ENCODE data around the gene CHRNA4.

The CHRNA4 gene

DNA sequence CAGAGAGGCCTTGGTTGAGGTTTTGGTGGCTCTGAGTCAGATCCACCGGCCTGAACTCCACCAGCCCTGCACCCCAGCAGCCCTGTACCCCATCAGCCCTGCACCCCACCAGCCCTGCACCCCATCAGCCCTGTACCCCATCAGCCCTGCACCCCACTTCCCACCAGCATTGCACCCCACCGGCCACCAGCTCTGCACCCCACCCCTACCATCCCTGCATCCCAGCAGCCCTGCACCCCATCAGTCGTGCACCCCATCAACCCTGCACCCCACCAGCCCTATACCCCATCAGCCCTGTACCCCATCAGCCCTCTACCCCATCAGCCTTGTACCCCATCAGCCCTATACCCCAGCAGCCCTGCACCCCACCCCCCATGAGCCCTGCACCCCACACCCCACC, 14.3 kb upstream of the CHRNA4 start:
- 90% methylated on average over 3 of the region's 3 CpGs for WGBS
- H3K4me3 ChIP-seq (ENCODE audit: low read length), result no peak overlapping the region
- H3K36me3 ChIP-seq (ENCODE audit: insufficient read depth, low read length), result no peaks in the 10 kb centered on the region
- no peaks in the 10 kb centered on the region; the same call in 1 of the 2 replicates for H3K27me3 ChIP-seq (ENCODE audit: insufficient read depth, low read length)
- H3K4me1 ChIP-seq (ENCODE audit: insufficient read depth, low read length), result peaks cover 11% of the 10 kb centered on the region; the same call in 1 of the 2 replicates
- H3K9me3 ChIP-seq (ENCODE audit: insufficient read depth, low read depth, low read length), result no peaks in the 10 kb centered on the region
- H3K27ac ChIP-seq (ENCODE audit: low read depth, low read length), result no peak overlapping the region
- H3K9ac ChIP-seq (ENCODE audit: low read depth, low read length), result no peak overlapping the region

DNA sequence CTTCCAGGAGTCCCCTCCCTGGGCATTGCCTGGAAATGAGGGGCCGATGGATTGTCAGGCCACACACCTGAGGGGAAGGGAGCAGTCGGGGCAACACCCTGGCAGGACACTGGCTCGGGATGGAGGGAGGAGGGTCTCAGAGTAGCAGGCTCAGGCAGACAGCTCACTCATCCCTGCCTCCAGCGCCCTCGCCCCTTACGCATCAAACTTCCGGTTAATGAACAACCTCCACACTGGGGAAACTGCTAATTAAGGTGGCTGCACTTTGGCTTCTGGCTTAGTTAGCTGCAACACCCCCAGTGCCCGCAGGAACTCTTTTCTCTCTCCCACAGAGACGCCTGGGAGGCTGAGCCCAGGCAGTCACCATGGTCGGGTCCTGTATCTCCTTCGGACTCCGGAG, 13.4 kb upstream of the CHRNA4 start:
- no peak overlapping the region for H3K4me3 ChIP-seq (ENCODE audit: low read length)
- H3K9ac ChIP-seq (ENCODE audit: low read depth, low read length), result no peak overlapping the region
- no peaks in the 10 kb centered on the region for H3K9me3 ChIP-seq (ENCODE audit: insufficient read depth, low read depth, low read length)
- peaks cover 11% of the 10 kb centered on the region; the same call in 1 of the 2 replicates for H3K4me1 ChIP-seq (ENCODE audit: insufficient read depth, low read length)
- no peak overlapping the region for H3K27ac ChIP-seq (ENCODE audit: low read depth, low read length)
- WGBS, result 80% methylated on average over 12 of the region's 12 CpGs
- no peaks in the 10 kb centered on the region for H3K36me3 ChIP-seq (ENCODE audit: insufficient read depth, low read length)
- no peaks in the 10 kb centered on the region; the same call in 1 of the 2 replicates for H3K27me3 ChIP-seq (ENCODE audit: insufficient read depth, low read length)

DNA sequence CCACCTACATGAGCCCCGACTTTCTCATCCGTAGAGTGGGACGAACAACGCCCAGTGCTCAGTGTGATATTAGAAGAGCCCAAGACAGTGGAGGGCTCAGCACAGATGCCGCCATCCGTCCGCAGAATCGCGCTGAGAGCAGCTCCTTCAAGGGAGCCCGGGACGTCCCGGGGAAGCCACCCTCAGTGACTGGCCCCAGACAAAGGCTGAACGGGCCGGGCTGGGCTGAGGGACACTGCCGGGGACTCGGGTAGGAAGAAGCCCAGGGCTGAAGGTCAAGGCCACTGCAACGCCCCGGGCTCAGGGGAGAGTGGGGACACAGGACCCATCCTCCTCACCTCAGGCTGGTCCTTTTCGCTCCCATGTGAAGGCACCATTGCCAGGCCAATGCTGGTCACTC, 12.8 kb upstream of the CHRNA4 start:
- Histone ChIP-seq H3K4me3 (ENCODE audit: low read length) (no peak overlapping the region), H3K27me3 (ENCODE audit: insufficient read depth, low read length) (no peaks in the 10 kb centered on the region; the same call in 1 of the 2 replicates), H3K9me3 (ENCODE audit: insufficient read depth, low read depth, low read length) (no peaks in the 10 kb centered on the region), H3K36me3 (ENCODE audit: insufficient read depth, low read length) (no peaks in the 10 kb centered on the region), H3K27ac (ENCODE audit: low read depth, low read length) (no peak overlapping the region), H3K4me1 (ENCODE audit: insufficient read depth, low read length) (peaks cover 11% of the 10 kb centered on the region; the same call in 1 of the 2 replicates), H3K9ac (ENCODE audit: low read depth, low read length) (no peak overlapping the region)
- WGBS, result 90% methylated on average over 19 of the region's 19 CpGs

DNA sequence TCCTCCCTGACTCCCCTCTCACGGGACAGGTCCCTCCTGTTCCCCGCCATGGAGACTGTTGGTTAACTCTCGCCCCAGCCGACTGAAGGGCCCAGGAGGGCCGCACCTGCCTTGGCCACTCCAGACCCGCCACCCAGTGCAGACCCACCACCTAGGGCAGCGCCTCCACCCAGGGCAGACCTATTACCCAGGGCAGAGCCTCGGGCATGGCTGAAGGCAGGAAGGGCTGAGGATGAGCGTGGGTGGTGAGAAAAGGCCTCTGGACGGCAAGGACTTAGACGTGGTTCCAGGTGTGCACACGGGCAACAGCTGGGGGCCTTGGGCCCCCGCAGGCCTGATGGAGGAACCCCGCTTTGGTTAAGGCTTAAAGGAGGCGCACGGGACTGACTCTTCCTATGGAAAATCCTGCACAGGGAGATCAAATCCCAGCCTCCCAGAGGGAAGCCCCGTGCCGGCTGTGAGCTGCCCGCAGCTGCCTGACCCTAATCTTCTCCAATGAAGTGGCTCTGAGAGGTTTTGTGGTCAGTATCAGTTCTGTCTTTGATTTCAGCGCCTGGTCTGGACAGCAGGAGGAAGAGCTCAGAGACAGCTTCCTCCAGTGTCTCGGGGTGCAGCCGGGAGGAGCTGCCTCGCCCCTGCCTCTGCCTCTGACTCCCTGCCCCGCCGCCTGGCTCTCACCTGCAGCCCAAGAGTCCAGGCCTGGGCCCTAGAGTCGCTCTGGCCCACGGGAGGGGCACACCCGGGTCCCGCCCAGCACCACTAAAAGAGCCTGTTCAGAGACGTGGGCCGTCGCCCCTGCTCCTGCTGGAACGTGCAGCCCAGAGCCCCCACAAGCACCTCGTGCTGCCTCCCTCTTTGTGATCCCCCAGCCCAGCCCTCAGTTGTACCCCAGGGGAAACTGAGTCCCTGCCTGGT, 12.1 kb upstream of the CHRNA4 start:
- H3K4me1 ChIP-seq (ENCODE audit: insufficient read depth, low read length), result peaks cover 11% of the 10 kb centered on the region; the same call in 1 of the 2 replicates
- H3K4me3 ChIP-seq (ENCODE audit: low read length), result no peak overlapping the region
- WGBS, result 90% methylated on average over 34 of the region's 34 CpGs
- no peak overlapping the region for H3K27ac ChIP-seq (ENCODE audit: low read depth, low read length)
- H3K36me3 ChIP-seq (ENCODE audit: insufficient read depth, low read length), result no peaks in the 10 kb centered on the region
- no peaks in the 10 kb centered on the region; the same call in 1 of the 2 replicates for H3K27me3 ChIP-seq (ENCODE audit: insufficient read depth, low read length)
- no peak overlapping the region for H3K9ac ChIP-seq (ENCODE audit: low read depth, low read length)
- no peaks in the 10 kb centered on the region for H3K9me3 ChIP-seq (ENCODE audit: insufficient read depth, low read depth, low read length)

DNA sequence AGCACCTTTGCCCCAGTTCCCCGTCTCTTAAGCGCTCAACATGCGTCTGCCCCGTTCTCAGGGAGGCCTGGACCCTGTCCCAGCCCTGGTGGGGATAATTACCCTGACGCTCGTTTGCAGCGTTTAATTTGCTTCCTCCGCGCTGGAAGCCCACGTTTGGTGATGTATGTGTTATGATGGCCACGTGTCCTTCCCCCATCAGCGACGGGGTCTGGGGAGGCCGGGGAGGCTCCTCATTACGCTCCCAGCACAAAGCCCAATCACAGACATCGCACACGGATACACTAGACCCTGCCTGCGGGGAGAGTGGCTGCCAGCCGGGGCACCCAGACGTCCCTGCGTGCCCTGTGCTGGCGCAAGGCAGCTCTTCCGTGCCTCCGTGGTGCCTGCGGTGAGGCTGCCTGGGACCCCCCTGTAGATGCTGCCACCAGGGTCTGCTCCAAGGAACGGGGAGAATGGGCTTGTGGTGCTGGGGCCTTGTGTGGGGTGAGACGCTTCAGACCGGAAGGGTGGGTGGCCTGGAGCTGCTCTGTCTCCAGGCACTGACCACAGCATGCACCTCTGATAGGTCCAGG, 10.2 kb upstream of the CHRNA4 start:
- H3K27me3 ChIP-seq (ENCODE audit: insufficient read depth, low read length), result no peaks in the 10 kb centered on the region; the same call in 1 of the 2 replicates

DNA sequence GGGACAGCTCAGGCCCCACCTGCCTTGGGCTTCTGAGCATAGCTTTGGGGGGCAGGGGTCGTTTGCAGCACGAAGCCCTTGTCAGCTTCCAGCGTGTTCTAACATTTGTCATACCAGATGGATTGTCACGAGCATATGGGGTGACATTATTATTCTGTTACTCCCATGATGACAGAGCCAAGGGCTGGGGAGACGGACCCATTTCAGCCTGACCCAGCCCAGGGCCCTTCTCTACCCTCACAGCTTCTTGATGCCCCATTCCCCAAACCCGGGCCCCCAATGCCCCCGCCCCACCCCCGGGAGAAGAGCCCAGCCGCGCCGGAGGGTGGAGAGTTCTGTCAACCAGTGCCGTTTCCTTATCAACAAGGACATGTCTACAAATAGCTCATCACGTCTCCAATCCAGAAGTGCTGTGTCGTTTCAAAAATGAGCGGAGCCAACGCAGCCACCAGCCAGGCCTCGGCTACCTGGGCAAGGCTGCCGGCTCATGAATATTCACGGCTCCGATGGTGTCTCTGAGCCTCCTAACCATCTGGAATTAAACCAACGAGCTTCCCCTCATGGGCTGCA, 9.6 kb upstream of the CHRNA4 start:
- no peaks in the 10 kb centered on the region for H3K36me3 ChIP-seq (ENCODE audit: insufficient read depth, low read length)
- H3K27me3 ChIP-seq (ENCODE audit: insufficient read depth, low read length), result no peaks in the 10 kb centered on the region; the same call in 1 of the 2 replicates
- WGBS, result 81% methylated on average over 21 of the region's 21 CpGs
- H3K9ac ChIP-seq (ENCODE audit: low read depth, low read length), result no peak overlapping the region
- no peak overlapping the region for H3K27ac ChIP-seq (ENCODE audit: low read depth, low read length)
- H3K9me3 ChIP-seq (ENCODE audit: insufficient read depth, low read depth, low read length), result no peaks in the 10 kb centered on the region
- H3K4me3 ChIP-seq (ENCODE audit: low read length), result no peak overlapping the region
- H3K4me1 ChIP-seq (ENCODE audit: insufficient read depth, low read length), result no peaks in the 10 kb centered on the region

More for the DNA sequence above, 10.2 kb upstream of the CHRNA4 start:
- Histone ChIP-seq H3K27ac (ENCODE audit: low read depth, low read length) (no peak overlapping the region), H3K4me1 (ENCODE audit: insufficient read depth, low read length) (no peaks in the 10 kb centered on the region), H3K9me3 (ENCODE audit: insufficient read depth, low read depth, low read length) (no peaks in the 10 kb centered on the region), H3K36me3 (ENCODE audit: insufficient read depth, low read length) (no peaks in the 10 kb centered on the region), H3K4me3 (ENCODE audit: low read length) (no peak overlapping the region), H3K9ac (ENCODE audit: low read depth, low read length) (no peak overlapping the region)
- 91% methylated on average over 28 of the region's 28 CpGs for WGBS

DNA sequence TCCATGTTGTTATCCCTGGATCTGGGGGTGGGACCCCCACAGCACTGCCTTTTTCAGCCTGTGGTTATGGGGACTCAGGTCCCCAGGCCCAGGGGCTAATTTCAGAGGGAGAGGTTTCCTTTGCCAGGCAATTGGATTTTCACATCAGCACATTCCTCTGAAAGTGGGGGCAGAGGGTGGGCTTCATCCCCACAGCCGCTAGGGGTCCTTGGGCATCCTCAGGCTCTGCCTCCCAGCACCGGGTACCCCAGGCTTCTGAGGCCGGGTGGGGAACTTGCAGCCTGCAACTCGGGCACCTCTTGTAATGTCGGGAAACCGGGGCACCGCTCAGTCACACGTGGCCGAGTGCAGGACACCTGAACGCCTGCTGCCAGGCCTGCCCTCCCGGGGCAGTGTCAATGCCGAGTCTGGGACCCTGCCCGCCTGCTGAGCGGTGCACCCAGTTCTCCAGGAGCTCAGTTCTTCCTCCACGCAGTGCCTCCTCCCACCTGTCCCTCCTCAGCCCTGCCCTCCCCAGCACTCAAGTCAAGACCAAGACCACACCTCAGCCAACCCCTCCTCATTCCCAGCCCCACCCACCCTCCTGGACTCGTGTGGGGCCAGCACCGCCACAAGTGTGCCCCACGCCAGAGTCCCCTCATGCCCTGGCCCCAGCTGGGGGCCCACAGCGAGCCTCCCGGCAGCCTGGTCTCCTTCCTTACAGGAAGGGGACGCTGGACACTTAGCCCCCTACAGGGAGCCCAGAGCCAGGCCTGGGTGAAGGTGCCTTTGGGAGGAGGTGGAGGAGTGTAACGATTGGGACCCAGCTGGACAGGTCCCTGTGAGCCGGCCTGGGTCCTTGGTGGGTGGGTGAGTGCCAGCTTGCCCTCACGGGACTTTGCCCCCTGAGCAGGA, 8.8 kb upstream of the CHRNA4 start:
- H3K27ac ChIP-seq (ENCODE audit: low read depth, low read length), result no peak overlapping the region
- no peaks in the 10 kb centered on the region for H3K36me3 ChIP-seq (ENCODE audit: insufficient read depth, low read length)
- H3K4me1 ChIP-seq (ENCODE audit: insufficient read depth, low read length), result no peaks in the 10 kb centered on the region
- WGBS, result 85% methylated on average over 24 of the region's 24 CpGs
- H3K4me3 ChIP-seq (ENCODE audit: low read length), result no peak overlapping the region
- H3K9ac ChIP-seq (ENCODE audit: low read depth, low read length), result no peak overlapping the region
- H3K9me3 ChIP-seq (ENCODE audit: insufficient read depth, low read depth, low read length), result no peaks in the 10 kb centered on the region
- H3K27me3 ChIP-seq (ENCODE audit: insufficient read depth, low read length), result no peaks in the 10 kb centered on the region; the same call in 1 of the 2 replicates

DNA sequence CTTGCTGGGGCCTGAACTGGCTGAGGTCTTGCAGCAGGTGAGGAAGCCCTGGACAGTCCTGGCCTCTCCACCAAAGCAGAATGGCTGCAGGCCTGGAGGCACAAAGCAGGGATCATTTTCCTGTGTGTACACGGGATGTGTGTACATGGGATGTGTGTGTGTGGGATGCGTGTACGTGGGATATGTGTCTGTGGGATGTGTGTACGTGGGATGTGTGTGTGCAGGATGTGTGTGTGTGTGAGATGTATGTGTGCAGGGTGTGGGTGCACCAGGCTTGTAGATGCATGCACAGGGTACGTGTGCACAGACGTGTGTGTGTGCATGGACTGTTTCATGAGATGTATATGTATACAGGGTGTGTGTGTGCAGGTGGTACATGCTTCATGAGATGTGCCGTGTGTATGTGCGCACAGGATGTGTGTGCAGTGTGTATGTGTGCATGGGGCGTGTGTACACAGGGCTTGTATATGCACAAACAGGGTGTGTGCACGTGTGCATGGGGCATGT, 7.9 kb upstream of the CHRNA4 start:
- 93% methylated on average over 10 of the region's 10 CpGs for WGBS
- no peaks in the 10 kb centered on the region for H3K36me3 ChIP-seq (ENCODE audit: insufficient read depth, low read length)
- no peaks in the 10 kb centered on the region for H3K4me1 ChIP-seq (ENCODE audit: insufficient read depth, low read length)
- H3K4me3 ChIP-seq (ENCODE audit: low read length), result no peak overlapping the region
- no peaks in the 10 kb centered on the region; the same call in 1 of the 2 replicates for H3K27me3 ChIP-seq (ENCODE audit: insufficient read depth, low read length)
- H3K9me3 ChIP-seq (ENCODE audit: insufficient read depth, low read depth, low read length), result no peaks in the 10 kb centered on the region
- no peak overlapping the region for H3K27ac ChIP-seq (ENCODE audit: low read depth, low read length)
- no peak overlapping the region for H3K9ac ChIP-seq (ENCODE audit: low read depth, low read length)

DNA sequence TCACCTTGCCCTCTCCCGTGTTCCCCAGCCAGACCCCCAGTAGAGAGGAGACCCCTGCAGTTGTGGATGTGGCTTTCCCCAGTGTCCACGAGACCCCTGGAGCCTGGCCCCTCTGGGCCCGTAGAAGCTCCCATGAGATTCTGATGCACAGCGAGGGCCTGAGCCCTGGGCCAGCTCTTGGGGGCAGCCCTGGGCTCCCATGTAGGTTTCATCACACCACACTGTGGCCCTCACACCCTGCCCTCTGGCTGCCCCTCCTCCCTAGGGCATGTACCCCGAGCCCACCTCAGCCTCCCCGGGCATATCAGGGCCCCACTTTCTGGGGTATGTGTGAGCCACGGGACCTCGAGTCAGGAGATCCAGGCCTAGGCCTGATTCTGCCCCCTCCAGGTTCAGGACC, 7.0 kb upstream of the CHRNA4 start:
- no peak overlapping the region for H3K4me3 ChIP-seq (ENCODE audit: low read length)
- no peaks in the 10 kb centered on the region for H3K36me3 ChIP-seq (ENCODE audit: insufficient read depth, low read length)
- H3K9ac ChIP-seq (ENCODE audit: low read depth, low read length), result no peak overlapping the region
- no peaks in the 10 kb centered on the region; the same call in 1 of the 2 replicates for H3K27me3 ChIP-seq (ENCODE audit: insufficient read depth, low read length)
- no peak overlapping the region for H3K27ac ChIP-seq (ENCODE audit: low read depth, low read length)
- H3K4me1 ChIP-seq (ENCODE audit: insufficient read depth, low read length), result no peaks in the 10 kb centered on the region
- WGBS, result 98% methylated on average over 8 of the region's 8 CpGs
- no peaks in the 10 kb centered on the region for H3K9me3 ChIP-seq (ENCODE audit: insufficient read depth, low read depth, low read length)

DNA sequence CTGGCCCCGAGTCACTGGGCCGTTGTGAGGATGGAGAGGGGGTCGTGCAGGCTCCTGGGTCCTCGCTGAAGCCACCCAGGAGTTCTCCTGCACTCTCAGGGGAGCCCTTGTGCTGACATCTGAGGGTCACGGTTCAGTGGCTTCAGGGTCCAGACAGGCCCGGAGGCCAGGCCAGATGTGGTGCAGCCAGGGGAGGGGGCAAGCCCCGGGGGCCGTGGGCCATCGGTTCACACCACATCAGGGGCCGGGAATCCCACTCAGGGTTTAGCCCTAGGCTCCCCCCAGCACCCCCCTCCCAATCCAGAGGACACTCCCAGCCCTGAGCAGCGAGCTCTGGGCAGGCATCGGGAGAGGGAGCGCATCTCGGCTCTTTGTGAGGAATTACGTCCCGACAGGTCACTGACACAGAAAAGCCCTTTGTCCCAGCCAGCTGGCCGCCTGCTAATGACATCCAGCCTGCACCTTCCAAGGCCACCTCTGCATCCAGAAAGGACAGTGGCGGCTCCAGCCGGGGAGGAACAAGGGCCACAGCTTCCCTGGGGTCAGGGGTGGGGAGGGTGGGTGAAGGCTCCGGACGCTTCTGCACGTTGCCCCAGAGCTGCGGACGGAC, 6.4 kb upstream of the CHRNA4 start:
- no peak overlapping the region for H3K27ac ChIP-seq (ENCODE audit: low read depth, low read length)
- no peak overlapping the region for H3K4me3 ChIP-seq (ENCODE audit: low read length)
- H3K9me3 ChIP-seq (ENCODE audit: insufficient read depth, low read depth, low read length), result no peaks in the 10 kb centered on the region
- no peak overlapping the region; the same call in 1 of the 2 replicates for H3K9ac ChIP-seq (ENCODE audit: low read depth, low read length)
- no peaks in the 10 kb centered on the region for H3K36me3 ChIP-seq (ENCODE audit: insufficient read depth, low read length)
- 80% methylated on average over 24 of the region's 24 CpGs for WGBS
- peaks cover 6% of the 10 kb centered on the region for H3K27me3 ChIP-seq (ENCODE audit: insufficient read depth, low read length)
- H3K4me1 ChIP-seq (ENCODE audit: insufficient read depth, low read length), result peaks cover under 1% of the 10 kb centered on the region; the same call in 1 of the 2 replicates
